K562 (cell line): ENCODE results near the gene ZFR2. TPM values are rescaled to one million over a fixed set of nuclear protein-coding genes. Genes with fewer than 3 reads are reported as not detected.
A peak's percentile ranks its signal among the peaks of the same experiment; 100 is the strongest.

Source experiments
- C11orf30 ChIP-seq: fragments of 450-650 bp; IDR thresholded peaks from 2 replicates; pipeline ENCODE4 v1.6.1; 2016; ENCODE audit warnings: low read depth, mild to moderate bottlenecking
- CBX8 ChIP-seq: fragments of 200-600 bp; sonication (generic); IDR thresholded peaks from 2 replicates; pipeline ENCODE4 v1.6.1; 2012; ENCODE audit warnings: borderline replicate concordance, mixed run types, low read depth, mild to moderate bottlenecking, moderate library complexity, mixed read lengths, low read length, control low read depth, inconsistent platforms; ENCODE audit not compliant: poor library complexity, severe bottlenecking; ENCODE audit errors: extremely low read depth
- E2F6 ChIP-seq, 2 experiments: IDR thresholded peaks; 2 replicates each; pipeline ENCODE4 v1.6.1; 2011; ENCODE audit warnings: borderline replicate concordance in 1 of 2, control low read depth in 1 of 2, low read depth in 1 of 2, low read length in 1 of 2, mild to moderate bottlenecking in 1 of 2, mixed read lengths in 1 of 2, moderate library complexity in 1 of 2; ENCODE audit not compliant: insufficient read depth in 1 of 2, insufficient read length in 1 of 2, poor library complexity in 1 of 2, severe bottlenecking in 1 of 2; ENCODE audit errors: extremely low read depth in 1 of 2
- HNRNPLL ChIP-seq: fragments of 200-400 bp; formaldehyde crosslinking; IDR thresholded peaks from 2 replicates; pipeline ENCODE4 v1.6.1; 2017; ENCODE audit warnings: low read length, low read depth, mild to moderate bottlenecking; ENCODE audit not compliant: poor library complexity, severe bottlenecking
- MAFF ChIP-seq: IDR thresholded peaks from 2 replicates; pipeline ENCODE4 v1.6.1; 2012; ENCODE audit warnings: low read length, improper control_type of control experiment
- RCOR1 ChIP-seq, 2 experiments: IDR thresholded peaks; 2 replicates each; pipeline ENCODE4 v1.6.1; 2012; ENCODE audit warnings: low read depth in 2 of 2, low read length in 2 of 2, borderline replicate concordance in 1 of 2, improper control_type of control experiment in 1 of 2
- SIN3B ChIP-seq: fragments of 450-650 bp; IDR thresholded peaks from 2 replicates; pipeline ENCODE4 v1.6.1; 2017; ENCODE audit warnings: low read depth, mild to moderate bottlenecking, moderate library complexity
- VEZF1 ChIP-seq: fragments of 200-800 bp; sonication (Bioruptor generic); IDR thresholded peaks from 2 replicates; pipeline ENCODE4 v1.6.1; 2017; ENCODE audit warnings: missing genetic modification characterization, missing compliant biosample characterization
- ZNF140 ChIP-seq: fragments of 250-450 bp; sonication (Bioruptor Pico); IDR thresholded peaks from 2 replicates; pipeline ENCODE4 v1.8.0; 2021; ENCODE audit warnings: moderate library complexity, mild to moderate bottlenecking, inconsistent platforms
- ZNF395 ChIP-seq: fragments of 200-800 bp; sonication (Bioruptor generic); IDR thresholded peaks from 2 replicates; pipeline ENCODE4 v1.6.1; 2017; ENCODE audit warnings: missing genetic modification characterization, missing compliant biosample characterization
- ZSCAN29 ChIP-seq: fragments of 450-650 bp; IDR thresholded peaks from 2 replicates; pipeline ENCODE4 v1.6.1; 2017
- polyA plus RNA-seq, 8 experiments: library from polyadenylated mRNA; depleted of rRNA in 4 of 8; stranded (reverse) in 5 of 8; unstranded in 3 of 8; fragments of >200 nt; fragmentation: Nextera tagmentation in 2 of 8; fragmentation: Illumina TruSeq in 1 of 8; extraction: Ambion mirVana in 2 of 8; extraction: Trizol in 1 of 8; gene quantifications; 2 replicates each; pipeline versions ENCODE4 v1.2.1 to v1.2.3, GENCODE V29; 2011 to 2014; ENCODE audit warnings: inconsistent platforms in 1 of 8, missing spikeins in 1 of 8
- total RNA-seq, 7 experiments: library from RNA; depleted of rRNA in 6 of 7; stranded (reverse); fragments of >200 nt in 6 of 7; fragmentation: Illumina TruSeq in 2 of 7; extraction: Trizol in 2 of 7; gene quantifications; 2 replicates each; pipeline versions ENCODE4 v1.2.1 to v1.2.3, GENCODE V29; 2011 to 2021; ENCODE audit warnings: low replicate concordance in 1 of 7

ZFR2 gene
- total and polyA plus RNA-seq, 9 of the 15 experiments (the other 6 are each of a cell fraction or from before 2014, with no cell fraction given) = 0.03 to 0.59 (median 0.07) TPM; not detected in 6

GRCh38 chr19:3761382-3762129, 107.3 kb downstream of the ZFR2 start, which contains the start of gene APBA3 (continued):
- TF ChIP-seq CBX8 (no peak), SIN3B (peak; percentile 71; the same call in 1 of the 2 replicates), ZNF140 (CRISPR knock-in tag) (no peak), VEZF1 (CRISPR knock-in tag) (peak; percentile 67), C11orf30 (peak; percentile 78), ZNF395 (no peak; the same call in 1 of the 2 replicates), E2F6 (IDR thresholded peaks at IDR 0.05; ENCODE audit: borderline replicate concordance in 1 of 2, extremely low read depth in 1 of 2, insufficient read depth in 1 of 2, insufficient read length in 1 of 2, low read depth in 1 of 2, low read length in 1 of 2, poor library complexity in 1 of 2, severe bottlenecking in 1 of 2) (peak in 1 of 2 experiments; percentile 17), MAFF (no peak), RCOR1 (IDR thresholded peaks at IDR 0.05; ENCODE audit: borderline replicate concordance in 1 of 2, low read depth in 2 of 2, low read length in 2 of 2) (peak in 1 of 2 experiments; percentile 65; a peak in 3 of 4 replicates), HNRNPLL (peak; percentile 100), ZSCAN29 (0 out of 2 replicates have a peak, but pooled peaks have one; percentile 42)
